GM23338 (cell line): Measurements from ENCODE around the gene SERPINB11.

Experiments used
- NANOG ChIP-seq: IDR thresholded peaks from 2 replicates; pipeline ENCODE4 v1.6.1; 2016; ENCODE audit warnings: antibody characterized with exemption, borderline replicate concordance
- POLR2AphosphoS5 ChIP-seq: IDR thresholded peaks from 2 replicates; pipeline ENCODE4 v1.6.1; 2016; ENCODE audit warnings: antibody characterized with exemption, low read depth

DNA sequence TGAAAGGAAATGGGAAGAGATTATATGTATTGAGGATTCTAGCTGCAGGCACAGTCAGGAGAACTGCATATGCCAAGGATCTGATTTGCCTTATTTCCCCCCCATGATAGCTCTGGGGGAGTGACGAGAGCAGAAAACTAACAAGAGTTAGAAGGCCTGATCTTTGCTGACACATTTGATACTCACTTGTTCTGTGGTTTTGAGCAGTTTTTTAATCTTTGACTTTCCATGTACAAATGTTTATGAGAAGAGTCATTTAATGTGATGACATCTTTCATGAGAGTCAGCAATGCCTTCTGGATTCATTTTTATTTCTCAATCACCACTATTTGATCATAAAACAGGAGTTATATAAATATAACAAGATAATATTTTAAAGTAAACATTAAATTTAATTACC is 59.8 kb downstream of the SERPINB11 start:
- TF ChIP-seq POLR2AphosphoS5 (no peak), NANOG (no peak)
